ENCODE measurements around the gene MAML2.
"Not testable (repeated sequence)": the region's sequence is repeated elsewhere in the genome, so short reads cannot be mapped to it uniquely, and the experiment has no call there.

Gene MAML2

GRCh38 chr11:96187822-96188221, 155.2 kb downstream of the MAML2 start:
- peak; percentile 92 for DNase-seq (ENCODE audit: low read depth, low spot score)

GRCh38 chr11:96186806-96187205, 156.2 kb downstream of the MAML2 start:
- DNase-seq (ENCODE audit: low read depth, low spot score): no peak

GRCh38 chr11:96185220-96185768, 157.7 kb downstream of the MAML2 start:
- no peak for DNase-seq (ENCODE audit: low read depth, low spot score)

GRCh38 chr11:96180937-96181336, 162.1 kb downstream of the MAML2 start:
- not testable (repeated sequence) for DNase-seq (ENCODE audit: low read depth, low spot score)

GRCh38 chr11:96180341-96180740, 162.7 kb downstream of the MAML2 start:
- DNase-seq (ENCODE audit: low read depth, low spot score): no peak

GRCh38 chr11:96179905-96180304, 163.1 kb downstream of the MAML2 start:
- DNase-seq (ENCODE audit: low read depth, low spot score): no peak

GRCh38 chr11:96178887-96179279, 164.1 kb downstream of the MAML2 start:
- no peak for DNase-seq (ENCODE audit: low read depth, low spot score)

GRCh38 chr11:96178049-96178886, 164.7 kb downstream of the MAML2 start:
- no peak for DNase-seq (ENCODE audit: low read depth, low spot score)

- no peak for DNase-seq (ENCODE audit: low read depth, low spot score)
These were observed 165.8 kb downstream of the MAML2 start for GRCh38 chr11:96177146-96177545.

GRCh38 chr11:96173906-96174305, 169.1 kb downstream of the MAML2 start:
- DNase-seq (ENCODE audit: low read depth, low spot score): no peak

- no peak for DNase-seq (ENCODE audit: low read depth, low spot score)
These were observed 169.6 kb downstream of the MAML2 start for GRCh38 chr11:96173422-96173821.

- DNase-seq (ENCODE audit: low read depth, low spot score): no peak
These were observed 170.4 kb downstream of the MAML2 start for GRCh38 chr11:96172604-96173003.

- DNase-seq (ENCODE audit: low read depth, low spot score): no peak
These were observed 173.7 kb downstream of the MAML2 start for GRCh38 chr11:96169250-96169649.

GRCh38 chr11:96168623-96169022, 174.4 kb downstream of the MAML2 start:
- DNase-seq (ENCODE audit: low read depth, low spot score): peak; percentile 79

- DNase-seq (ENCODE audit: low read depth, low spot score): no peak
These were observed 175.2 kb downstream of the MAML2 start for GRCh38 chr11:96167787-96168186.

GRCh38 chr11:96167203-96167758, 175.7 kb downstream of the MAML2 start:
- DNase-seq (ENCODE audit: low read depth, low spot score): no peak

GRCh38 chr11:96162816-96163499, 180.0 kb downstream of the MAML2 start:
- peak; percentile 80 for DNase-seq (ENCODE audit: low read depth, low spot score)

GRCh38 chr11:96161307-96162089, 181.5 kb downstream of the MAML2 start:
- no peak for DNase-seq (ENCODE audit: low read depth, low spot score)

GRCh38 chr11:96160732-96161306, 182.2 kb downstream of the MAML2 start:
- no peak for DNase-seq (ENCODE audit: low read depth, low spot score)

GRCh38 chr11:96159968-96160367, 183.0 kb downstream of the MAML2 start:
- DNase-seq (ENCODE audit: low read depth, low spot score): no peak

GRCh38 chr11:96158126-96158525, 184.9 kb downstream of the MAML2 start:
- DNase-seq (ENCODE audit: low read depth, low spot score): no peak
